Left hindlimb (tissue), 1 donor: ENCODE results near the gene JAKMIP2.
"Not testable (repeated sequence)": the region's sequence is repeated elsewhere in the genome, so short reads cannot be mapped to it uniquely, and the experiment has no call there.

ENCODE experiments used
- DNase-seq: peaks from one replicate; pipeline ENCODE4 v3.0.0-alpha.2; 2018

The JAKMIP2 gene

DNA sequence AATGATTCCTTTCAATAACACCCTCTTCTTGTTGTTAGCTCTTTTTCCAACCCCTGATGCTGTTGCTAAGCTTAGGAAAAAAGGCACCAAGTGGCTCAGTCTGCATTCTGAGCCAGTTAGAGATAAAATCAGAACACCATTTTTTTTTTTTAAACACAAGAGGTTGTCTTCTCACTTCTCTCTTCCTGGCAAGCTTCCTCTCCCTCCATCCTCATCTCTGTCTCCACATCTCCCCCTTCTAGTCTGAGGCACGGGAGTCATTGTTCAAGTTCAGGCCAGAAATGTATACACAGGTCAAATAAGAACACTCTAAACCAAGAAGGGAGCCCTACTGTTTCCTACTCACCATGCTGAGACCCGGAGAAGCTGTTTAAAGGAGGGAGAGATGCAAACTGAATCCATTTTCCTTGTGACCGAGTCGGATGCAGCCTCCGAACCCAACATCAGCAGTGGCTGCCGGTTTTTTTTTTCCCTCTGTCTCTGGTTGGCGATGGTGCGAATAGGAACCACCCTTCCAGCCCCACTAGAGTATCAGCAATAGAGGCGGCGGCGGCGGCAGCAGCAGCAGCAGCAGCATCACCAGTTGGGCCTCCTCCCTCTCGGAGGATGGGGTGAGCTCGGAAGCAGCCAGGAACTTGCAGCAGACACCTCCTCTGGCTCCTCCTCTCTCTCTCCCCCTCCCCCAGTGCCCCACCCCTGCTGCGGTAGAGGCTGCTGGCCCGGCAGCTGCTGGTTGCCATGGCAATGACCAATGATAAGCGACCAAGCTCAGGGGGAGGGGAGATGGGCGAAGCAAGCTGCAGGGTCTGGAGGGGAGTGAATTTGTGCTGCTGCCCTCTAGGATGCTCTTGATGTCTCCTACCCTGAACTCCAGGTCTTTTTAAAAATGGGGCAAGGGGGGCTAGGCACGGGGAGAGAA is at the start of gene JAKMIP2:
JAKMIP2 (minus strand) TSS at position 619 of the 919 bp plus-strand sequence. CDS start 110,922 bp downstream, outside the sequence.
- DNase-seq = peak; percentile 95

DNA sequence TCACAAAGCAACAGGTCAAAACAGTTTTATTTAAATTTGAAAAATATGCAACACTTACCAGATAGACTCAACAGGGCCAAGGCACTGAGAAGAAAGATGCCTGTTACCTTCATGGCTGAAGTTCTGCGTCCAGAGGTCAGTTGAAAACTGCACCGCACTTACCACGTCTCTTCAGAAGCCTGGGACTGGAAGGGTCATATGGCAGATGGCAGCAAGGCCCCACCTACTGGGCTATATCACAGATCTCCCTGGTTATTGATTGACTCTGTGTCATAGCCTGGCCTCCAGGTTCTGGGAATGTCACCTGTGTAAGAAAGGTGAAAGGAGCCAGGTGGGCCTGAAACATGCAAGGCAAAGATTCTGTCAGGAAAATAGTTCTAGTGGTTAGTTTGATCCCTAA is 48.9 kb upstream of the JAKMIP2 start, which contains the start of gene SPINK1:
SPINK1 (minus strand) TSS at position 207 of the 400 bp plus-strand sequence; CDS start at position 113, 94 bp downstream.
- DNase-seq = no peak

DNA sequence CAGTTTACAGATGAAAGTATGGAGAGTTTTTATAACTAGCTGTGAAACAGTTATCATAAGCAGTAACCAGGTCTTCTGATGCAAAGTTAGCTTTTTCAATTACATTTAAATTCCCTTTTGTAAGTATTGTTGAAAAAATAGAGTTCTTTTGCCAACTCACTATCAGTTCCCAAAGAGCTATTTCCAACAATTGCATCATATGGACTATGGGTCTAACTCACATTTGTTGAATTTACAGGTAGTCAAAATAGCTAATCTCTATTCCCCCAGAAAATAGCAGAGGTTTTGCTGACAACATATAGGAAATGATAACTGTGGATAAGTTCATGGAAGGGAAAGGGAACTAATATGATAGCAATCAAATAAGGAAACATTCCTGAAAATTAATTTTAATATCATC is 47.5 kb upstream of the JAKMIP2 start:
- no peak for DNase-seq

DNA sequence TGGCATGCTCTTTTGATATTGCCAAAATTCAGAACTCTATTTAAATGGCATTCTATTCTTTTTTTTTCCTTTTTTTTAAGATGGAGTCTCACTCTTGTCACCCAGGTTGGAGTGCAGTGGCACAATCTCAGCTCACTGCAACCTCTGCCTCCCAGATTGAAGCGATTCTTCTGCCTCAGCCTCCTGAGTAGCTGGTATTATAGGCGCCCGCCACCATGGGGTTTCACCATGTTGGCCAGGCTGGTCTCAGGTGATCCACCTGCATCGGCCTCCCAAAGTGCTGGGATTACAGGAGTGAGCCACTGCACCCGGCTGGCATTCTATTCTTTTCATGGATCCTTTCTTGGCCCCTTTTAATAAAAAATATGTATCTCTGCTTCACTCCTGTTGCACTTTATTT is 44.5 kb upstream of the JAKMIP2 start:
- DNase-seq = not testable (repeated sequence)

DNA sequence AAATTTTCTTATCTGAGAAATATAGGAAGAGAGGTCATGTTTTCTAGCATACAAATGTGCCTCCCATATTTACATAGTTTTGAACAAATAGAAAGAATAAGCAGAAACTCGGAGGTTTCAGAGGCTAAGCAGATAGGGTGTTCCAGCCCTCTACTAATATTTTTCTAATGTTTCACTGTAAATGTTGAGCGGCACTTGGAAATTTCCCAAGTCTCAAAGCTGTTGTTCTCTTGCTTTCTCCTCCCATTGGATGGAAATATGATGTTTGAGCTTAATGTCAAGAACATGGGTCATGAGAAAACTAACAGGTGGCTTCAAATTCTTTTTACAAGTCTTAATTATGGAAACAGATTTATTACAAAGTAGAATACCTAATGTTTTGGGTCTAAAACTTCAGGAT is 43.8 kb upstream of the JAKMIP2 start:
- DNase-seq = no peak

DNA sequence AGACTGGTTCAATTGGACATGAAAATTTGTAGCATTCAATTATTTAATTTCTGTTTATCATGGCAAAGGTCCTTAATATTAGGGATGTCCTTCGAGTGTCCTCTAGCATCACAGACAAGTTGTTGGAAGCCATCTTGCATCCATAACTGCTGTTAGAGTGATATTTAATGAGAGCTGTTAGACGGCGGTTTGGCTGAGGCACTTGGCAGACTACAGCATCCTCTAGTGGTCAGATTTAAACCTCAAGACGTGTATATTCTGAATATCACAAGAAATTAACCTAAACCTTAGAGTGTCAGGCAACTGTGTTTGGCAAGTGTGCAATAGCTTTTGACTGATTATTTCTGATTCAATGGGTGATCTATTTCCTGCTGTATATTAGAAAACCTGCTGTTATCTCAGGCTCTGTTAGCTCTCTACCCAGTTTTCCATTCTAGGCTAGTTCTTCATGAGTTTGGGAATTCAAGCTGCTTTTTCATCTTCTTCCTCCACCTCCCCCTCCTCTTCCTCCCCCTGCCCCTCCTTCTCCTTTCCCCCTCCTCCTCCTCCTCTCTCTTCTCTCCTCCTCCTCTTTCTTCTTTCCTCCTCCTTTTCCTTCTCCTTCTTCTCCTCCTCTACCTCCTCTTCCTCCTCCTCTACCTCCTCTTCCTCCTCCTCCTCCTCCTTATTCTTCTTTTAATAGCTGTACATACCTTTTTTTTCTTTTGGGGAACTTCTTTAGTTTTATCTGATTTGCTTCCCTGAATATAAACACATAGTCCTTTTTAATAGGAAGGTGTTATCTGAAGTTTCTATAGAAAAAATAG is 40.4 kb upstream of the JAKMIP2 start:
- DNase-seq = peak; percentile 39

DNA sequence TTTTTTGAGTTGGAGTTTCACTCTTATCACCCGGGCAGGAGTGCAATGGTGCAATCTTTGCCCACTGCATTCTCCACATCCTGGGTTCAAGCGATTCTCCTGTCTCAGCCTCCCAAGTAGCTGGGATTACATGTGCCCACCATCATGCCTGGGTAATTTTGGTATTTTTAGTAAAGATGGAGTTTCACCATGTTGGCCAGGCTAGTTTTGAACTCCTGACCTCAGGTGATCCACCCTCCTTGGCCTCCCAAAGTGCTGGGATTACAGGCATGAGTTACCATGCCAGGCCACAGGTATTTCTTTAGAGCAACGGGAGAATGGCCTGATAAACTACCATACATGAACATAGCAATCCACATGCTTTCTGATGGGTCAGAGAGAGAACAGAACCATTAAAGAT is 39.7 kb upstream of the JAKMIP2 start:
- not testable (repeated sequence) for DNase-seq

DNA sequence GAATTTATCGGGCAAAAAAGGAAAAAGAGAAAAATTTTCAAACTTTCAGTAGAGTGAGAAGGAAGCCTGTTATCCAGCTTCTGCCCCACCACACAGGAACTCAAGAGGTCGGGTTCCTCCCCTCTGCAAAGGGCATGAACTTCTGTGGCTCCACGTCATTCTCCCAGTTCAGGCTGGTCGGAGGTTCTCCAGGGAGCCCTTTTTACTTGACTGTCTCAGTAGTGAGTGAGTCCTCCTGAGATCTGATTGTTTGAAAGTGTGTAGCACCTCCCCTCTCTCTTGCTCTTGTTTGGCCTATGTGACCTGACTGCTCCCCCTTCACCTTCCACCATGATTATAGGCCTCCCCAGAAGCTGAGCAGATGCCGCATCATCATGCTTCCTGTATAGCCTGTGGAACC is 39.2 kb upstream of the JAKMIP2 start:
- no peak for DNase-seq

DNA sequence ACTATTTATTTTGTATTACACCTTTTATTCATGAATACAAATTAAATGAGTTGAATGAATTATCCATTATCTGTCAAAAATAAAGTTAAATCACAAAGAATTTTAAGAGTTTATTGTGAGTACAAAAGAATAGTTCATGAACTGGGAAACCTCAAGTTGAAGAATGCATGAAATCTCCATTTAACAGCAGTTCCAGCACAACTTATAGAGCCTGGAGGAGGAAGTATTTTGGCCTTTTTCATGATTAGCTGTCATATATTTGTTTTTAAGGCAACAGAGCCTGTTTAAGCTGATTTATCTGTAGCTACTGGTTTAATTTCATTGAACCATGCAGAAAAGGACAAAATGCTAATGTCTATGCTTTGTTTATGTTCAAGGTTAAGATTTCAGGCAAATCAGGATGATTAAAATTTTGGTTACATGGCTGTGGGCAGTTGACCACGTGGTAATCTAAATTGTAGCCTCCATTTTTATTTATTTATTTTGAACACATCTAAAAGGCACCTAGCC is 36.8 kb upstream of the JAKMIP2 start:
- no peak for DNase-seq

DNA sequence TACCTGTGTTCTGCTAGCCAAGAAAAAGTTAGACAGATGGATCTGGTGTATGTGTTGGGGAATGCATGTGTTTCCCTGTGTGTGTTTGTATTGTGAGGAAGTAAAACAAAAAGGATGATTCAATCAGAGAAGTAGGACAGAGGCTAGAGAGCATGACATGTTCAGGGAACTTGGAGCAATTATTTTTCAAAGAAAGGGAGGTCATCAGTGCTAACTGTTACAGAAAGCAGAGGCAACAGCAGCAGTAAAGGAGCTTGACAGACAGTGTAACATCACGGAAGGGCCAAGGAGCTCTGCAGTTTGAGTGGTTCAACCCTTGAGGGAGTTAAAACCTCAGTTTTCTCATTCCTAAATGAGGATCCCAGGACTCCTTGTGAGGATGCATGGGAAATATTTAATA is 35.8 kb upstream of the JAKMIP2 start:
- no peak for DNase-seq

DNA sequence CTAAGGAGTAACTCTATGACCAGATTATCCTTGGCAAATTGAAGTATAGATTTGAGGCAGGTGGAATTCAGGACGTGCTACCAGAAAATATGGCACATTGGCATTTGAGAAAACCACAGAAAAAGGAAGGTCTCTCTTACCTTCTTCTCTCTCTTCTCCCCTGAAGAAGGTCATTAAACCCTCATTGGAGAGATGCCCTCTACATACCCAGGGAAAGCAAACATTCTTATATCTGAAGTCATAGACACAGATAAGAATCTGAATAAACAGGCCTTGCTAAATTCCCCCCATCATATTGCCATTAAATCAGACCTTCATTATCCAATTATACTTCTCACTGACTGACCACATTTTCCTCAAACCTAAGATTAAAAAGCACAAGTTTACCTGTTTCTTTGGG is 31.2 kb upstream of the JAKMIP2 start:
- no peak for DNase-seq

DNA sequence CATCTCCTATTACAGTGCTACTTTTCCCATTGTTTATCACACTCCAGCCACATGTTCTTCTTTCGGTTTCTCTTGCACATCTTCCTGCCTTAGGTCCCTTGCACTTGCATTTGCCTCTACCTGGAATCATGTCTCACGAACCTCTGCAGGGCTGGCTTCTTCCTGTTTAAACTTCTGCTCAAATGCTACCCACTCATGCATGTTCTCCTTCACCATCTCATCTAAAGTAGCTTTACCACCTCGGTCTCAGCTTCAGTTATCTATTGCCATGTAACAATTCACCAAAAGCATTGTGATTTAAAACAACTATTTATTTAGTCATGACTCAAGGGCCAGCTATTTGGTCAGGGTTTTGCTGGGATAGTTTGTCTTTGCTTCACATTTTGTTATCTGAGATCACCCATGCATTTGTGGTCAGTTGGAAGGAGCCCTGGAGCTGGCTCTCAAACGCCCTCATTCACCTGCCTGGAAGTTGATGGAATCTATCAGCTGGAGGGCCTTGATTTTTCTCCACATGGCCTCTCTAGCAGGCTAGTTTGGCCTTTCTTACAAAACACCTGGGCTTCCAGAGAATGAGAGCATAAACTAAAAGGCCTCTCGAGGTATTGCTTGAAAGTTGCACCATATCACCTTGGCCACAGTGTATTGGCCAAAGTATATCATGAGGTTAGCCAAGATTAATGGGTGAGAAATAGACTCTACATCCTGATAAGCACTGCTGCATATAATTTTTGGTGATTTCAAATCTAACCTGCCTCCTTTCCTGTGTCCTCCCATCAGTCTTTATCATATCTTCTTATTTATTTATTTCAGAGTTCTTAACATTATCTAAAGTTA is 27.5 kb upstream of the JAKMIP2 start:
- DNase-seq = no peak

DNA sequence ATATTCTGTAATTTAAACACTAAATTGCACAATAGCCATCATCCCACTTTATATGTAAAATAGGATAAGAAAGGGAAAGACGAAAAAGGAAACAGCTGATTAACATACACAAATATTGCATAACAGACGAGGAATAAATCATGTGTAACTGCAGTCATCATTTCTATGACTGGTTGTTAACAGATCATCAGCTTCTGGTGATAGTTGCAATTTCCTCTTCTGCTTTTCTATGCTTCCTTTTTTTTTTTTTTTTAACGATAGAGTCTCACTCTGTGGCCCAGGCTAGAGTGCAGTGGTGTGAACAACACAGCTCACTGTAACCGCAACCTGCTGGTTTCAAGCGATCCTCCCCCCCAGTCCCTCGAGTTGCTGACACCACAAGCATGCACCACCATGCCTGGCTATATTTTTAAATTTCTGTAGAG is 22.5 kb upstream of the JAKMIP2 start:
- DNase-seq = no peak

DNA sequence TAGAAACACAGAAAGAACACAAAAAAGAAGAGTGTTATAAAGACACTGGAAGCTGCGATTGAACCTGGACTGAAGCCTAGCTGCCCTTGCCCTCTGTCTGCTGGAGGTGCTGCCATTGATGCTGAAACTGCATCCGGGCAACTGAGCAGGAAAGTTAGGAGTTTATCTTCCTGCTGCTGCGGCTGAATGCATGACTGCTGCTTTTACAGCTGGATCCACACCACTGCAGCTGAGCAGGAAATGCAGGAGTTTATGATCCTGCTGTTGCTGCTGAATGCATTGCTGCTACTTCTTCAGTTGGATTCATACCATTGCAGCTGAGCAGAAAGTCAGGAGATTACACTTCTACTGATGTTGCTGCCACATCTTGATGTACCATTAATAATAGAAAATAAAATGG is 21.8 kb upstream of the JAKMIP2 start:
- DNase-seq = no peak

DNA sequence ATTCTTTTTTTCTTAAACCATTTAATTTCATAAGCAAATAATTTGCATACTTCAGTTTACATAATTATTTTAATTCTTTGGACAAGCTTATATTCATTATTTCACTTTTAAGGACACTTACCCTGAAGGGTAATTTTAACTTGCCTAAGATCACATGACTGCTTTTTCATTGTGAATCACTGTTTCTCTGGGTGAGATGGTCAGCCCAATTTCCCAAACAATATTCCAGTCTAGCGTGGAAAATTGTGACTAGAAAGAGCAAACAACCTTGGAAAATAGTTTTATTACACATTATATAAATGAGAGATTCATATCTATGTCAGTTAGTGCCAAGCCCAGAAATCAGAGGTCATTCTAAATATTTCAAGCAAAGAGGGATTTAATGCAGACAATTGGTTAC is 21.4 kb upstream of the JAKMIP2 start:
- no peak for DNase-seq

DNA sequence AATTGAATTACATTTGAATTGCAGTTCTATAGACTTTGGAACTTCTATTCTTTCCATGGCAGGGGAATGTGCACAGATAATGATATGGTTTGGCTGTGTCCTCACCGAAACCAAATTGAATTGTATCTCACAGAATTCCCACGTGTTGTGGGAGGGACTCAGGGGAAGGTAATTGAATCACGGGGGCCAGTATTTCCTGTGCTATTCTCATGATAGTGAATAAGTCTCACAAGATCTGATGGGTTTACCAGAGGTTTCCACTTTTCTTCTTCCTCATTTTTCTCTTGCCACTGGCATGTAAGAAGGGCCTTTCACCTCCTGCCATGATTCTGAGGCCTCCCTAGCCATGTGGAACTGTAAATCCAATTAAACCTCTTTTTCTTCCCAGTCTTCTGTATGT is 20.6 kb upstream of the JAKMIP2 start:
- DNase-seq = not testable (repeated sequence)

DNA sequence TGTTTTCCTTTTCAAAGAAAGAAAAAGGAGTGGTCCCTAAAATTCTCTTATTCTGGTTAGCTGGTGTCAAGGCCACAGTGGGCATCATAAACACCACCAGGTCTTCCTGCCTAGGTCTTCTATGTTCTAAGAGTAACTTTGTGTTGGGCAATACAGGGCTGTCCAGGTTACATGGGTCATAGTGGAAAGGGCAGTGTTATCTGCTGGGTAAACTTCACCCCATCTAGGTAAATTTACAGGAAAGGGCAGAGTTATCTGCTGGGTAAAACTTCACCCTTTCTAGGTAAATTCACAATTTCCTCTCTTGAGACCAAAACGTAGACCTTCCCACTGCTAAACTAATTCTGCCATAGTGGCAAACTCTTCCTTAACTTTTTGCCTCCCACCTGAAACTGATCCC is 18.9 kb upstream of the JAKMIP2 start:
- DNase-seq = no peak

DNA sequence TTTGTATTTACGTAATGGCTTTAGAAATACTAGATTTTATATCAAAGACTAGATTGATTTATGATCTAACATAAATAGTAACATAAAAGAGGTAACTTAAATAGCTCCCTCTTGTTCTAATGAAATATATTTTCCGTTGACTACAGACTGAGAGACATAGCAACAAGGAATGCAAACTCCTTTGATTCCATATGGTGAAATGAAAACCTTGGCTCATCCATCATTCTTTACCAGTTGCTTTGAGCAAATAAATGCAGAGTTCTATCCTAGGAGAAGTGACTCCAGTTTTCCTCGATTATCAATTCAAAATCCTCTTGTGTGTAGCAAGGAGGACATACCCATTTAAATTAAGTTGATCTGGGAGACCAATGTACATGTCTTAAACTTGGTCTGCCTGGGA is 18.0 kb upstream of the JAKMIP2 start:
- no peak for DNase-seq

DNA sequence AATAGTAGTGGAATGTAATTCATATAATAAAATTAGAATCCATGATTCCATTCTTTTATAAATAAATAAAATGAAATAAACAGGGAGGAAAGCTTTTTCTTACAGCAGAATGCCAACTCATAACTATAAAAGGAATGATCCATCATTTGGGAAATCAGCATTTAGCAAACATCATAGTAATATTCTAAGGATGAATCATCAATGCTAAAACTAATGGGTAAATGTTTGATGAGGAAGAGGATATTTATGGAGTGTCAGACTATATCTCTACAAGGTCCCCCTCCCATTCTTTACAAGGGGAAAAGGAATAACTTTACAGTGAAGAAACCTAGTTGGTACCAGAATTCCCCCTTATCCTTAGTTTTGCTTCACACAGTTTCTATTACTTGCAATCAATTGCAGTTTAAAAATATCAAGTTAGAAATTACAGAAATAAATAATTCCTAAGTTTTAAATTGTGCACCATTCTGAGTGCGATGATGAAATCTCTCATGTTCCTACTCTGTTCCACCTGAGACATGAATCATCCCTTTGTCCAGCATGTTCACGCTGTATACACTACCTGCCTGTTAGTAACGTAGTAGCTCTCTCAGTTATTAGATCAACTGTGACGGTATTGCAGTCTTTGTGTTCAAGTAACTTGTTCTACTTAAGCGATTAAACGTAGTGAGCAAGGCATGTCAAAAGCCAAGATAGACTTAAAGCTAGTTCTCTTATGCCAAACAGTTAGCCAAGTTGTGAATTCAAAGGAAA is 14.2 kb upstream of the JAKMIP2 start:
- no peak for DNase-seq

DNA sequence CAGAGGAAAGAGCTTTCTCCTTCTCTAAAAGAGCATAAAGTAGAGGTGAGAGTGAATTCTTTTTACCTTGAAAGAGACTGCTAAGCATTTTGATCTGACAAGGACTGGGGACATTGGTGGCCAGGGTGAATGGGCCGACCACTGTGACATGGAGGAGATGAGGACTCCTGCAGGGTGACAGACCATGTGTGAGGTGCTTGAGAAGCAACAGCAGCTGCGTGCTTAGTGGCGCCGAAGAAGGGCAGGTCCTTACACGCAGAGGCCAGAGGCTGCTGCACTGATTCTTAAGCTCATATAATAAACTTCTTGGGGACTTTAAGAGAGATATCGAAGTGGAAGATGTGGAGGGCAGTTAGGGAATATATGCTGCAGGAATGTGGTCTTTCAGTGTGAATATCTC is 8.7 kb upstream of the JAKMIP2 start:
- no peak for DNase-seq

DNA sequence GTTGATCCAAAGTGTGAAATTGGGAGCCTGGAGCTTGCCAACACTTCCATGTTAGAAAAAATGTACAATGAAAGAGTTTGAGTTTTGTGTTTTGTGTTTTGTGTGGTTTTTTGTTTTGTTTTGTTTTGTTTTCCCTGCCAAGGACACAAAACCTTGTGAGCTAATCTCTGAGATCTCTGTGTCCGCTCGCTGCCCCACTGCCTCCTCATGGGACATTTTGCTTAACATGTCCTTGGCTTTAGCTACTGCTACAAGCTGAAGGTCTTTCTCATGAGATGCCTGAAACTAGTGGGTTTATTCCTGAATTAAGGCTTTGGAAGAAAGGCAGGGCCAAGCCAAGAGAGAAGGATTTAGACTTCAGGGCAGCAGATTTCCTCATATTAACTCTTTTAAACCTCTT is 7.3 kb upstream of the JAKMIP2 start:
- DNase-seq = no peak

DNA sequence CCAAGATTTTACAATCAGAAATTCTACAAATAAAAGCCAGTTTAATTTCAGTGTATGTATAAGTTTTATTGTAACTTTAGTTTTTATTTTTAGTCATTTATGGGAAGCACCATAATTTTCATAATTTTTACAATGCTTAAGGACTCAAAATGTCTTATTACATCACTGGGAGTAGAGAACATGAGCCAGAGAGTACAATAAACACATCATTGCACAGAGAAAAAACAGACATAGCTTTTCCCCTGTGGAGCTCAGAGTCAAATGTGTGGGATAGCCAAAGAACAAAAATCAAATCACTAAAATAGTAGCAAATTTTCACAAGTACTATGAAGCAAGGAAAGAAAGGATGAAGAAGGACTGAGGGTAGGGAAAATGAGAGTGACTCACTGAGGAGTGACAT is 5.5 kb upstream of the JAKMIP2 start:
- no peak for DNase-seq
